ENCODE measurements around the gene MTAP. TPM values are rescaled to one million over a fixed set of nuclear protein-coding genes. Genes with fewer than 3 reads are reported as not detected.

MTAP gene
- total and polyA plus RNA-seq, 2 of the 13 experiments (the other 11 are each of a cell fraction or from before 2014, with no cell fraction given) = 16.7 to 51.2 TPM

- WGBS (ENCODE audit: low lambda C conversion rate) = 100% methylated on average over 1 of the region's 1 CpG
- H3K79me2 ChIP-seq (ENCODE audit: insufficient read depth, low read length) = no peaks in the 10 kb centered on the region
- TF ChIP-seq ZNF629 (CRISPR knock-in tag; conservative IDR thresholded peaks at IDR 0.05) = no peak
- TF ChIP-seq, protein P1, sequence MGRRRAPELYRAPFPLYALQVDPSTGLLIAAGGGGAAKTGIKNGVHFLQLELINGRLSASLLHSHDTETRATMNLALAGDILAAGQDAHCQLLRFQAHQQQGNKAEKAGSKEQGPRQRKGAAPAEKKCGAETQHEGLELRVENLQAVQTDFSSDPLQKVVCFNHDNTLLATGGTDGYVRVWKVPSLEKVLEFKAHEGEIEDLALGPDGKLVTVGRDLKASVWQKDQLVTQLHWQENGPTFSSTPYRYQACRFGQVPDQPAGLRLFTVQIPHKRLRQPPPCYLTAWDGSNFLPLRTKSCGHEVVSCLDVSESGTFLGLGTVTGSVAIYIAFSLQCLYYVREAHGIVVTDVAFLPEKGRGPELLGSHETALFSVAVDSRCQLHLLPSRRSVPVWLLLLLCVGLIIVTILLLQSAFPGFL (CRISPR knock-in tag; IDR thresholded peaks at IDR 0.05) = no peak
- no peak for TF ChIP-seq ZSCAN22 (CRISPR knock-in tag; IDR thresholded peaks at IDR 0.05)
- TF ChIP-seq, protein P2, sequence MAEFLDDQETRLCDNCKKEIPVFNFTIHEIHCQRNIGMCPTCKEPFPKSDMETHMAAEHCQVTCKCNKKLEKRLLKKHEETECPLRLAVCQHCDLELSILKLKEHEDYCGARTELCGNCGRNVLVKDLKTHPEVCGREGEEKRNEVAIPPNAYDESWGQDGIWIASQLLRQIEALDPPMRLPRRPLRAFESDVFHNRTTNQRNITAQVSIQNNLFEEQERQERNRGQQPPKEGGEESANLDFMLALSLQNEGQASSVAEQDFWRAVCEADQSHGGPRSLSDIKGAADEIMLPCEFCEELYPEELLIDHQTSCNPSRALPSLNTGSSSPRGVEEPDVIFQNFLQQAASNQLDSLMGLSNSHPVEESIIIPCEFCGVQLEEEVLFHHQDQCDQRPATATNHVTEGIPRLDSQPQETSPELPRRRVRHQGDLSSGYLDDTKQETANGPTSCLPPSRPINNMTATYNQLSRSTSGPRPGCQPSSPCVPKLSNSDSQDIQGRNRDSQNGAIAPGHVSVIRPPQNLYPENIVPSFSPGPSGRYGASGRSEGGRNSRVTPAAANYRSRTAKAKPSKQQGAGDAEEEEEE (CRISPR knock-in tag; IDR thresholded peaks at IDR 0.05; ENCODE audit: borderline replicate concordance) = no peak
- no peak for TF ChIP-seq DR1 (CRISPR knock-in tag; IDR thresholded peaks at IDR 0.05)
- TF ChIP-seq ZUFSP (CRISPR knock-in tag; IDR thresholded peaks at IDR 0.05; ENCODE audit: borderline replicate concordance) = no peak
- TF ChIP-seq ZNF713 (CRISPR knock-in tag; IDR thresholded peaks at IDR 0.05) = no peak
- TF ChIP-seq RAD21 (CRISPR knock-in tag; IDR thresholded peaks at IDR 0.05) = no peak
- no peak for TF ChIP-seq PAF1 (CRISPR knock-in tag; IDR thresholded peaks at IDR 0.05)
- no peak for TF ChIP-seq ZFP90 (CRISPR knock-in tag; IDR thresholded peaks at IDR 0.05; ENCODE audit: borderline replicate concordance)
- no peak for TF ChIP-seq ZSCAN29 (CRISPR knock-in tag; conservative IDR thresholded peaks at IDR 0.05)
- TF ChIP-seq ZBTB7B (CRISPR knock-in tag; IDR thresholded peaks at IDR 0.05) = no peak
- TF ChIP-seq HOXA9 (CRISPR knock-in tag; IDR thresholded peaks at IDR 0.05; ENCODE audit: borderline replicate concordance) = no peak
- TF ChIP-seq ISL2 (CRISPR knock-in tag; IDR thresholded peaks at IDR 0.05) = no peak
- TF ChIP-seq ZNF160 (CRISPR knock-in tag; IDR thresholded peaks at IDR 0.05) = no peak
- TF ChIP-seq ZNF180 (CRISPR knock-in tag; IDR thresholded peaks at IDR 0.05; ENCODE audit: borderline replicate concordance, low read depth) = no peak
- TF ChIP-seq ATF7 (IDR thresholded peaks at IDR 0.05) = no peak
- no peak for TF ChIP-seq ATF7 (CRISPR knock-in tag; IDR thresholded peaks at IDR 0.05)
- H3K4me1 ChIP-seq (ENCODE audit: insufficient read depth, low read length) = 0 out of 2 replicates have a peak, but pooled peaks cover 5% of the 10 kb centered on the region
- no peak overlapping the region for H3K27ac ChIP-seq (ENCODE audit: extremely low read length, insufficient read depth, low read length)
- no peak for ATAC-seq
- no peak overlapping the region for H2AFZ ChIP-seq (ENCODE audit: low read length)
- ChIA-PET POLR2A (no interaction called here), CTCF (ENCODE audit: low intra/inter-chr PET ratio, low total read pairs) (no interaction called here)
- H3K4me2 ChIP-seq (ENCODE audit: low read depth, low read length) = no peak overlapping the region
- H3K9ac ChIP-seq (ENCODE audit: insufficient read depth, low read depth, low read length) = no peak overlapping the region
- BruUV-seq (replicated peaks) = no TSS peak
- no peaks in the 10 kb centered on the region for H3K9me3 ChIP-seq (ENCODE audit: low read length)
- no peaks in the 10 kb centered on the region for H3K27me3 ChIP-seq (ENCODE audit: control insufficient read depth in 1 of 2, insufficient read depth in 2 of 2, low read length in 2 of 2)
- in situ Hi-C loops (cut with HindIII; ENCODE audit: extremely low pct_ligation_motif_present, low pct_unique_long_range_greater_than_20kb) (no loop called here), intact Hi-C loops (cut with micrococcal nuclease; ENCODE audit: unreplicated experiment) (no loop called here)
- no peaks in the 10 kb centered on the region for H3K36me3 ChIP-seq (replicated peaks in 1 of 2; ENCODE audit: control insufficient read depth in 1 of 2, insufficient read depth in 2 of 2, low read length in 2 of 2)
- no peak for FAIRE-seq
- no peak overlapping the region for H3K4me3 ChIP-seq (replicated peaks in 1 of 3; ENCODE audit: insufficient read depth in 1 of 3, low read depth in 2 of 3, low read length in 3 of 3)
- no peak for DNase-seq (ENCODE audit: low spot score)
- H4K20me1 ChIP-seq (ENCODE audit: insufficient read depth, low read length) = no peaks in the 10 kb centered on the region
Observed at GRCh38 chr9:21923694-21924093, 121.3 kb downstream of the MTAP start.
